DND-41 (cell line): Measurements from ENCODE around the gene RAI14.

Source experiments
- ATAC-seq: fragments of 200-7000 bp; cut with Tn5 transposase; 3 replicates; pipeline ENCODE4 v1.9.1; 2021; ENCODE audit warnings: low read depth; ENCODE audit not compliant: insufficient read depth
- DNase-seq: peaks from one replicate; pipeline ENCODE4 v3.0.0-alpha.2; 2020
- H2AFZ ChIP-seq: 2 replicates; pipeline ENCODE4 v1.6.0; 2012; ENCODE audit warnings: low read depth, low read length
- H3K27ac ChIP-seq: 2 replicates; pipeline ENCODE4 v1.5.1; 2012; ENCODE audit warnings: low read length, inconsistent platforms
- H3K27me3 ChIP-seq: fragments of 200-600 bp; sonication (generic); 2 replicates; pipeline ENCODE4 v1.6.0; 2012; ENCODE audit warnings: low read length, mild to moderate bottlenecking, inconsistent platforms; ENCODE audit not compliant: insufficient read depth, poor library complexity
- H3K36me3 ChIP-seq: 2 replicates; pipeline ENCODE4 v1.5.1; 2012; ENCODE audit warnings: low read length, inconsistent platforms; ENCODE audit not compliant: insufficient read depth
- H3K4me1 ChIP-seq: 2 replicates; pipeline ENCODE4 v1.5.1; 2012; ENCODE audit warnings: mild to moderate bottlenecking, low read length; ENCODE audit not compliant: insufficient read depth
- H3K4me2 ChIP-seq: 2 replicates; pipeline ENCODE4 v1.6.0; 2012; ENCODE audit warnings: mild to moderate bottlenecking, moderate library complexity, low read length, inconsistent platforms; ENCODE audit not compliant: insufficient read depth
- H3K4me3 ChIP-seq, 2 experiments: fragments of 200-600 bp in 1 of 2; shearing (Covaris generic) in 1 of 2; 2 replicates each; pipeline ENCODE4 v1.5.1; 2012 to 2016; ENCODE audit warnings: inconsistent platforms in 2 of 2, low read length in 2 of 2, mild to moderate bottlenecking in 2 of 2, low read depth in 1 of 2, moderate library complexity in 1 of 2
- H3K79me2 ChIP-seq: 2 replicates; pipeline ENCODE4 v1.6.0; 2012; ENCODE audit warnings: low read length, inconsistent platforms; ENCODE audit not compliant: insufficient read depth
- H3K9ac ChIP-seq: 2 replicates; pipeline ENCODE4 v1.6.0; 2012; ENCODE audit warnings: low read depth, mild to moderate bottlenecking, inconsistent platforms, low read length, moderate library complexity
- H3K9me3 ChIP-seq: 2 replicates; pipeline ENCODE4 v1.5.1; 2012; ENCODE audit warnings: low read length, moderate library complexity, mild to moderate bottlenecking, inconsistent platforms; ENCODE audit not compliant: insufficient read depth, severe bottlenecking
- H4K20me1 ChIP-seq: 2 replicates; pipeline ENCODE4 v1.6.0; 2012; ENCODE audit warnings: low read length; ENCODE audit not compliant: insufficient read depth
- EZH2 ChIP-seq: IDR thresholded peaks from 3 replicates; pipeline ENCODE4 v1.6.1; 2012; ENCODE audit warnings: borderline replicate concordance, low read depth, mild to moderate bottlenecking, moderate library complexity, low read length, inconsistent platforms; ENCODE audit not compliant: severe bottlenecking
- TF ChIP-seq, protein P1 (sequence below): IDR thresholded peaks from 2 replicates; pipeline ENCODE4 v1.5.1; 2012; ENCODE audit warnings: borderline replicate concordance, low read length, moderate library complexity, mild to moderate bottlenecking; ENCODE audit not compliant: poor library complexity, severe bottlenecking; ENCODE audit errors: extremely low read depth

RAI14 gene

DNA sequence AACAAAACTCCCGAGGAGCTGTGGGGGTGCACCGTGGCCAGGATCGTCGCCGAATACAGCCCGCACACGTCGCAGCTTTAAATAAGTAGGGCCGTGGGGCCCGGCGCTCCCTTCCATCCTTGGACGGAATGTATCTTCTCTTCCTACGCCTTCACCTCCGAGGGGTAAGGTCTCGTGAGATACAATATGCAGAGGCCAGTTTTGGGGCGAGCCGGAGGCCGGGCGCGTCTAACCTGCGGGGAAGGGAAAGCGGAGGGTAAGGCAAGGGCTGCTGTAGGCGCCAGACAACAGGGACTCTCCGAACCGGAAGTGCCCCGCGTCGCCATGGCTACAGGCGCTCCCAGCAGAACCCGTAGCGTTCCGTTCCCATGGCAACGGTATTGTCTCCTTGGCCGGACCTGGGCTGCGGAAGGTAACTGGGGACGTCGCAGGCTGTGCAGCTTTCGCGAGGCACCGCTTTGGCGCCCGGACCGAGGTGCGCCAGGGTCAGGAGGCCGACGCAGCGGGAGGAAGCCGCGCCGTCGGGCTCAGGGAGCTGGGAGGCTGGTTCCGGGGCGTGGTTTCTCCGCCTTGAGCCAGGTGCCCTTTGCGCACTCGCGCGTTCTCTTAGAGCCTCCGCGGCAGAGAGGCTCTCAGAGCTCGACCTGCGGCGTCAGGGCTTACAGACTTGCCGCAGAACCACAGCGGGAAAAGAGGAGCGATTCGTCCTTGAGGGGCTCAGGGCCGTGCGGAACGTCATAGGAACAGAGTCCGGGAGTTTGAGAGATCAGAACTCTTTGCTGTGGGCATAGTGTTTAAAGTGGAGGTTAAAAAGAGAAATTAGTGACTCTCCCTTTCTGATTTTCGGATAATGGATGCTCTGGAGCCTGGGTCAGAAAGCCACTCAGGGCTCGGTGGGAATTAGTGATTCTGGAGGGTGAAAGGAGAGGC lies 182.9 kb downstream of the RAI14 start, which contains the start of gene TTC23L:
Gene TTC23L (plus strand): TSS at position 380 of the 930 bp plus-strand sequence. CDS start 1,508 bp downstream, outside the sequence.
- H2AFZ ChIP-seq = no peak within 1 kb of the TSS
- H3K79me2 ChIP-seq = no peaks in the 10 kb centered on the region
- H3K9me3 ChIP-seq = no peaks in the 10 kb centered on the region
- ATAC-seq (no peak), DNase-seq (no peak)
- no peaks in the 10 kb centered on the region for H3K36me3 ChIP-seq
- TF ChIP-seq EZH2 = no peak
- TF ChIP-seq, protein P1, sequence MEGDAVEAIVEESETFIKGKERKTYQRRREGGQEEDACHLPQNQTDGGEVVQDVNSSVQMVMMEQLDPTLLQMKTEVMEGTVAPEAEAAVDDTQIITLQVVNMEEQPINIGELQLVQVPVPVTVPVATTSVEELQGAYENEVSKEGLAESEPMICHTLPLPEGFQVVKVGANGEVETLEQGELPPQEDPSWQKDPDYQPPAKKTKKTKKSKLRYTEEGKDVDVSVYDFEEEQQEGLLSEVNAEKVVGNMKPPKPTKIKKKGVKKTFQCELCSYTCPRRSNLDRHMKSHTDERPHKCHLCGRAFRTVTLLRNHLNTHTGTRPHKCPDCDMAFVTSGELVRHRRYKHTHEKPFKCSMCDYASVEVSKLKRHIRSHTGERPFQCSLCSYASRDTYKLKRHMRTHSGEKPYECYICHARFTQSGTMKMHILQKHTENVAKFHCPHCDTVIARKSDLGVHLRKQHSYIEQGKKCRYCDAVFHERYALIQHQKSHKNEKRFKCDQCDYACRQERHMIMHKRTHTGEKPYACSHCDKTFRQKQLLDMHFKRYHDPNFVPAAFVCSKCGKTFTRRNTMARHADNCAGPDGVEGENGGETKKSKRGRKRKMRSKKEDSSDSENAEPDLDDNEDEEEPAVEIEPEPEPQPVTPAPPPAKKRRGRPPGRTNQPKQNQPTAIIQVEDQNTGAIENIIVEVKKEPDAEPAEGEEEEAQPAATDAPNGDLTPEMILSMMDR = no peak
- no peaks in the 10 kb centered on the region for H4K20me1 ChIP-seq
- no peaks in the 10 kb centered on the region for H3K4me1 ChIP-seq
- H3K4me2 ChIP-seq = no peak within 1 kb of the TSS
- H3K4me3 ChIP-seq = no peak within 1 kb of the TSS
- peaks cover 5% of the 10 kb centered on the region for H3K27me3 ChIP-seq
- H3K27ac ChIP-seq = no peak within 1 kb of the TSS
- no peak within 1 kb of the TSS for H3K9ac ChIP-seq

DNA sequence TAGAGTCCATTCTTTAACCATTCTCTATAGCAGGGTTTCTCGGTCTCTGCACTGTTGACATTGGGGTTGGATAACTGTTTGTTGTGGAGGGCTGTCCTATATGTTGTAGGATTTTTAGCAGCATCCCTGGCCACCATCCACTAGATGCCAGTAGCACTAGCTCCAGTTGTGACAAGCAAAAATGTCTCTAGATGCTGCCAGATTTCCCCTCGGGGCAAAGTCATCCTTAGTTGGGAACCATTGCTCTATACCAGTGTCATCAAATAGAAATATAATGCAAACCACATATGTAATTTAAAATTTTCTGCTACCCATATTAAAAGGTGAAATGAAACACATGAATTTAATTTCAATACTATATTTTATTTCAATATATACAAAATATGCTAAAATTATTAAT lies 185.7 kb downstream of the RAI14 start:
- no peaks in the 10 kb centered on the region for H3K36me3 ChIP-seq
- no peak overlapping the region for H3K27ac ChIP-seq
- ATAC-seq = no peak
- peaks cover 2% of the 10 kb centered on the region for H3K27me3 ChIP-seq
- no peak for DNase-seq
- H3K9ac ChIP-seq = no peak overlapping the region
- no peak overlapping the region for H2AFZ ChIP-seq
- H3K9me3 ChIP-seq = no peaks in the 10 kb centered on the region
- H4K20me1 ChIP-seq = no peaks in the 10 kb centered on the region
- H3K4me2 ChIP-seq = no peak overlapping the region
- no peaks in the 10 kb centered on the region for H3K79me2 ChIP-seq
- H3K4me1 ChIP-seq = no peaks in the 10 kb centered on the region
- no peak for TF ChIP-seq EZH2
- TF ChIP-seq, protein P1 = no peak
- no peak overlapping the region for H3K4me3 ChIP-seq

DNA sequence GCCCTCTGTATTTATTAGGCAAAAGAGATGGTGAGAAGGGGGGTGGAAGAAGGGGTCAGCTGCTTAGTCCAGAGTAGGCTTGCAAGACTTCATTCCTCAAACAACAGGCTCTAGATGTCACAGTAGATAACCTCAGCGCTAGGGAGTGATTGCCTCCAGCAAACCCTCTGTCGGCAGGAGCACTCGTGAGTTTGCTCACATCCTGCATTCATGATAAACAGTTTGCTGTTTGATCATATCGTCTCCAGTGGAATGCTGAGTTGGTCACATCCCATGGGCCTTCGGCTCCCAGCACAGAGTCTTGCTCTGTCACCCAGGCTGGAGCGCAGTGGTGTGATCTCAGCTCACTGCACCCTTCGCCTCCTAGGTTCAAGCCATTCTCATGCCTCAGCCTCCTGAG lies 186.4 kb downstream of the RAI14 start:
- no peak for ATAC-seq

More for the DNA sequence above, 186.4 kb downstream of the RAI14 start:
- DNase-seq = no peak
- no peak overlapping the region for H2AFZ ChIP-seq
- TF ChIP-seq, protein P1 = no peak
- no peak for TF ChIP-seq EZH2
- no peaks in the 10 kb centered on the region for H4K20me1 ChIP-seq
- no peak overlapping the region for H3K27ac ChIP-seq
- H3K27me3 ChIP-seq = peaks cover 2% of the 10 kb centered on the region
- no peak overlapping the region for H3K4me3 ChIP-seq
- H3K9me3 ChIP-seq = no peaks in the 10 kb centered on the region
- no peaks in the 10 kb centered on the region for H3K36me3 ChIP-seq
- H3K4me1 ChIP-seq = no peaks in the 10 kb centered on the region
- H3K9ac ChIP-seq = no peak overlapping the region
- no peaks in the 10 kb centered on the region for H3K79me2 ChIP-seq
- no peak overlapping the region for H3K4me2 ChIP-seq
